ENCODE data around the gene EPG5. TPM values are rescaled to one million over a fixed set of nuclear protein-coding genes. Genes with fewer than 3 reads are reported as not detected.

EPG5 gene
- total and polyA plus RNA-seq, 9 of the 15 experiments (the other 6 are each of a cell fraction or from before 2014, with no cell fraction given), result 1.3 to 10.7 (median 5.2) TPM

DNA sequence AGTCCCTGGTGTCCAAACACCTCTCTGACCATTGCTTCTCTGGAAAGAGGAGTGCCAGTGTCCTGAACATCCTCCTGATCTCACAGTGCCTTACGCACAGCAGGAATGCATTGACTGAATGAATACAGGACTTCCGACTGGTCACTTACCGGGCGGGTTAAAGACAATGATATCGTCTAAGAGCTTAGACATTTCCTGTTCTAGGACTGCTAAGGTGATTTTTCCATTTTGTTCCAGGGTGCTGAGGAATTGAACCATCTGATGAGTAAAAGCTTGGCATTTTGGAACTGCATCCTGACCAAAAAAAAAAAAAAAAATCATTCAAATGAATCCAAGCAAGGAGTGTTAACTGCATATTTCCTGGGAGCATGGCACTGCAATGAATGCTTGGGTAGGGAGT, 101.7 kb downstream of the EPG5 start (continued):
- TF ChIP-seq, protein P1, sequence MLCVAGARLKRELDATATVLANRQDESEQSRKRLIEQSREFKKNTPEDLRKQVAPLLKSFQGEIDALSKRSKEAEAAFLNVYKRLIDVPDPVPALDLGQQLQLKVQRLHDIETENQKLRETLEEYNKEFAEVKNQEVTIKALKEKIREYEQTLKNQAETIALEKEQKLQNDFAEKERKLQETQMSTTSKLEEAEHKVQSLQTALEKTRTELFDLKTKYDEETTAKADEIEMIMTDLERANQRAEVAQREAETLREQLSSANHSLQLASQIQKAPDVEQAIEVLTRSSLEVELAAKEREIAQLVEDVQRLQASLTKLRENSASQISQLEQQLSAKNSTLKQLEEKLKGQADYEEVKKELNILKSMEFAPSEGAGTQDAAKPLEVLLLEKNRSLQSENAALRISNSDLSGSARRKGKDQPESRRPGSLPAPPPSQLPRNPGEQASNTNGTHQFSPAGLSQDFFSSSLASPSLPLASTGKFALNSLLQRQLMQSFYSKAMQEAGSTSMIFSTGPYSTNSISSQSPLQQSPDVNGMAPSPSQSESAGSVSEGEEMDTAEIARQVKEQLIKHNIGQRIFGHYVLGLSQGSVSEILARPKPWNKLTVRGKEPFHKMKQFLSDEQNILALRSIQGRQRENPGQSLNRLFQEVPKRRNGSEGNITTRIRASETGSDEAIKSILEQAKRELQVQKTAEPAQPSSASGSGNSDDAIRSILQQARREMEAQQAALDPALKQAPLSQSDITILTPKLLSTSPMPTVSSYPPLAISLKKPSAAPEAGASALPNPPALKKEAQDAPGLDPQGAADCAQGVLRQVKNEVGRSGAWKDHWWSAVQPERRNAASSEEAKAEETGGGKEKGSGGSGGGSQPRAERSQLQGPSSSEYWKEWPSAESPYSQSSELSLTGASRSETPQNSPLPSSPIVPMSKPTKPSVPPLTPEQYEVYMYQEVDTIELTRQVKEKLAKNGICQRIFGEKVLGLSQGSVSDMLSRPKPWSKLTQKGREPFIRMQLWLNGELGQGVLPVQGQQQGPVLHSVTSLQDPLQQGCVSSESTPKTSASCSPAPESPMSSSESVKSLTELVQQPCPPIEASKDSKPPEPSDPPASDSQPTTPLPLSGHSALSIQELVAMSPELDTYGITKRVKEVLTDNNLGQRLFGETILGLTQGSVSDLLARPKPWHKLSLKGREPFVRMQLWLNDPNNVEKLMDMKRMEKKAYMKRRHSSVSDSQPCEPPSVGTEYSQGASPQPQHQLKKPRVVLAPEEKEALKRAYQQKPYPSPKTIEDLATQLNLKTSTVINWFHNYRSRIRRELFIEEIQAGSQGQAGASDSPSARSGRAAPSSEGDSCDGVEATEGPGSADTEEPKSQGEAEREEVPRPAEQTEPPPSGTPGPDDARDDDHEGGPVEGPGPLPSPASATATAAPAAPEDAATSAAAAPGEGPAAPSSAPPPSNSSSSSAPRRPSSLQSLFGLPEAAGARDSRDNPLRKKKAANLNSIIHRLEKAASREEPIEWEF (CRISPR knock-in tag; IDR thresholded peaks at IDR 0.05), result no peak
- no peak for TF ChIP-seq RBBP5 (IDR thresholded peaks at IDR 0.05; ENCODE audit: borderline replicate concordance, insufficient read depth, low read length, poor library complexity, severe bottlenecking)
- TF ChIP-seq RBFOX2 (IDR thresholded peaks at IDR 0.05; ENCODE audit: low read depth, low read length), result no peak
- no peak for TF ChIP-seq HDAC2 (IDR thresholded peaks at IDR 0.05)
- no peak for TF ChIP-seq ZNF24 (IDR thresholded peaks at IDR 0.05)
- TF ChIP-seq ZBTB7A (IDR thresholded peaks at IDR 0.05; ENCODE audit: borderline replicate concordance, control insufficient read depth, low read depth, low read length), result no peak
- TF ChIP-seq, protein P2, sequence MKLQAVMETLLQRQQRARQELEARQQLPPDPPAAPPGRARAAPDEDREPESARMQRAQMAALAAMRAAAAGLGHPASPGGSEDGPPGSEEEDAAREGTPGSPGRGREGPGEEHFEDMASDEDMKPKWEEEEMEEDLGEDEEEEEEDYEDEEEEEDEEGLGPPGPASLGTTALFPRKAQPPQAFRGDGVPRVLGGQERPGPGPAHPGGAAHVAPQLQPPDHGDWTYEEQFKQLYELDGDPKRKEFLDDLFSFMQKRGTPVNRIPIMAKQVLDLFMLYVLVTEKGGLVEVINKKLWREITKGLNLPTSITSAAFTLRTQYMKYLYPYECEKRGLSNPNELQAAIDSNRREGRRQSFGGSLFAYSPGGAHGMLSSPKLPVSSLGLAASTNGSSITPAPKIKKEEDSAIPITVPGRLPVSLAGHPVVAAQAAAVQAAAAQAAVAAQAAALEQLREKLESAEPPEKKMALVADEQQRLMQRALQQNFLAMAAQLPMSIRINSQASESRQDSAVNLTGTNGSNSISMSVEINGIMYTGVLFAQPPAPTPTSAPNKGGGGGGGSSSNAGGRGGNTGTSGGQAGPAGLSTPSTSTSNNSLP (IDR thresholded peaks at IDR 0.05; ENCODE audit: borderline replicate concordance, low read depth, low read length), result no peak
- no peak for TF ChIP-seq DMBX1 (CRISPR knock-in tag; IDR thresholded peaks at IDR 0.05; ENCODE audit: borderline replicate concordance)
- no peak for TF ChIP-seq SRSF1 (IDR thresholded peaks at IDR 0.05; ENCODE audit: low read depth, low read length)
- no peak for TF ChIP-seq GTF2E2 (tag; IDR thresholded peaks at IDR 0.05)
- TF ChIP-seq NCOA4 (IDR thresholded peaks at IDR 0.05; ENCODE audit: partially characterized antibody), result no peak
- no peak for TF ChIP-seq JUND (IDR thresholded peaks at IDR 0.05; ENCODE audit: borderline replicate concordance, low read depth, low read length)
- TF ChIP-seq JUND (tag; IDR thresholded peaks at IDR 0.05; ENCODE audit: borderline replicate concordance, low read depth, low read length), result no peak
